DMS 273 treated with DMSO at 0.1 percent for 48 hours (cell line): ENCODE data around the gene ADAMTS17.

Experiments
- DNase-seq: peaks from one replicate; lab custom pipeline; 2025; lab: John Stamatoyannopoulos, UW

Gene ADAMTS17

GRCh38 chr15:100049936-100050876 lies 291.6 kb downstream of the ADAMTS17 start:
- DNase-seq, result no peak

- no peak for DNase-seq
These were observed 292.3 kb downstream of the ADAMTS17 start for GRCh38 chr15:100049483-100049882.

GRCh38 chr15:100048736-100049135 lies 293.0 kb downstream of the ADAMTS17 start:
- no peak for DNase-seq

GRCh38 chr15:100043692-100044091 lies 298.1 kb downstream of the ADAMTS17 start:
- no peak for DNase-seq

- no peak for DNase-seq
These were observed 298.6 kb downstream of the ADAMTS17 start for GRCh38 chr15:100043068-100043641.

- no peak for DNase-seq
These were observed 299.2 kb downstream of the ADAMTS17 start for GRCh38 chr15:100042558-100042957.

- DNase-seq, result peak; percentile 3
These were observed 300.5 kb downstream of the ADAMTS17 start for GRCh38 chr15:100041127-100041828.

- no peak for DNase-seq
These were observed 301.8 kb downstream of the ADAMTS17 start for GRCh38 chr15:100039994-100040393.

- no peak for DNase-seq
These were observed 303.0 kb downstream of the ADAMTS17 start for GRCh38 chr15:100038736-100039135.

GRCh38 chr15:100037901-100038300 lies 303.9 kb downstream of the ADAMTS17 start:
- no peak for DNase-seq

GRCh38 chr15:100036015-100036414 lies 305.8 kb downstream of the ADAMTS17 start:
- DNase-seq, result no peak

GRCh38 chr15:100034191-100034590 lies 307.6 kb downstream of the ADAMTS17 start:
- no peak for DNase-seq

- DNase-seq, result no peak
These were observed 308.5 kb downstream of the ADAMTS17 start for GRCh38 chr15:100033140-100033857.

GRCh38 chr15:100032358-100033085 lies 309.3 kb downstream of the ADAMTS17 start:
- DNase-seq, result no peak

- no peak for DNase-seq
These were observed 310.0 kb downstream of the ADAMTS17 start for GRCh38 chr15:100031665-100032357.

- no peak for DNase-seq
These were observed 311.1 kb downstream of the ADAMTS17 start for GRCh38 chr15:100030586-100031229.

GRCh38 chr15:100029868-100030479 lies 311.8 kb downstream of the ADAMTS17 start:
- no peak for DNase-seq

GRCh38 chr15:100029045-100029444 lies 312.7 kb downstream of the ADAMTS17 start:
- no peak for DNase-seq

GRCh38 chr15:100026041-100026440 lies 315.7 kb downstream of the ADAMTS17 start:
- DNase-seq, result no peak

GRCh38 chr15:100022806-100023205 lies 319.0 kb downstream of the ADAMTS17 start:
- DNase-seq, result no peak
